NT2/D1 (cell line): ENCODE results near the gene PLEKHA7.

Experiments used
- SUZ12 ChIP-seq: IDR thresholded peaks from 2 replicates; pipeline ENCODE4 v1.6.1; 2011; ENCODE audit not compliant: insufficient read length, insufficient read depth; ENCODE audit errors: extremely low read depth
- ZNF274 ChIP-seq: IDR thresholded peaks from 2 replicates; pipeline ENCODE4 v1.6.1; 2011; ENCODE audit warnings: mild to moderate bottlenecking, low read depth, low read length

GRCh38 chr11:16813126-16813525, 201.1 kb downstream of the PLEKHA7 start:
- TF ChIP-seq ZNF274 (no peak), SUZ12 (no peak)
